Suppressor macrophage treated with lipopolysaccharide for 1 hour (primary cell): ENCODE measurements around the gene PTCD3.

Source experiments
- DNase-seq, 3 donors: peaks; one replicate each; pipeline ENCODE4 v3.0.0-alpha.2; 2020 to 2022

The PTCD3 gene

DNA sequence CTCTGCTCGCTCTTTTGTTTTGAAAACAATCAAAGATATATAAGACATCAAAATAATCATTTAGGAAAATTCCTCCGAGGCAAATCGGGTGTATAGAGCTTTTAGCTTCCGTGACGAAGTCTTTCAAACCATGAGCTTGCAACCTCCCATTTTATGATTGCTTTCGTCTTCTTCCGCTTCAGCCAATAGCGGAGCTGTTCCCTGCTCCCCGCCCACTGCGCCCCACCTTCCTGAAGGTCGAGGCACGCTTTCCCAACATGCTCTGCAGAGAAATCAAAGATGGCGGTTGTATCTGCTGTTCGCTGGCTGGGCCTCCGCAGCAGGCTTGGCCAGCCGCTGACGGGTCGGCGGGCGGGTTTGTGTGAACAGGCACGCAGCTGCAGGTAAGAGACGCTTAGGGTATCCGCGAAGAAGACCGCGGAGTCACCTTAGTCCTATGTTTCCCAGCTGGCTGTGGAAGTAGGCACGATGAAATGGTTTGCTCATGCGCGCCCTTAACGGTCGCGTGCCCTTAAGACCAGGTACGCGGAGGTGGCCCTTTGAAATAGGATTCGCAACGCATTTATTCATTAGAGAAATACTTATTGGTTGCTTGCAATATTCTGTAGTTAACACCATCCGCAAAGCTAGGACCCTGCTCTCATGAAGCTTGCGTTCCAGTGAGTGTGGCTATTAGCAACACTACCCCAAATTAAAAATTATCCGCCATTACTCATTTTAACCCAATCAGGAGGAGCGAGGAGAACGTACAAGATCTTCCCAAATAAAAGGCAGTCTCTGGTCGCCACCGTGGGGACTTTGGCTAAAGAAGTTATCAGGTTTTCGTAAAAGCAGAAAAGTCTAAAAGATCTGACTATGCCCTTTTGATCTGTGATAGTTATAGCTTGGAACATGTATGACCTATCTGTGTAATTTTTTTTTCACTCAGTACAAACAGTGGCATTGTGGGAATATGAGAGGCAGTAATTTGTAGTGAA lies at the start of gene PTCD3:
PTCD3 (plus strand) TSS at position 267 of the 977 bp plus-strand sequence; CDS start at position 280, 13 bp downstream.
- DNase-seq: peak; percentile 97 to 98 (median 98)

DNA sequence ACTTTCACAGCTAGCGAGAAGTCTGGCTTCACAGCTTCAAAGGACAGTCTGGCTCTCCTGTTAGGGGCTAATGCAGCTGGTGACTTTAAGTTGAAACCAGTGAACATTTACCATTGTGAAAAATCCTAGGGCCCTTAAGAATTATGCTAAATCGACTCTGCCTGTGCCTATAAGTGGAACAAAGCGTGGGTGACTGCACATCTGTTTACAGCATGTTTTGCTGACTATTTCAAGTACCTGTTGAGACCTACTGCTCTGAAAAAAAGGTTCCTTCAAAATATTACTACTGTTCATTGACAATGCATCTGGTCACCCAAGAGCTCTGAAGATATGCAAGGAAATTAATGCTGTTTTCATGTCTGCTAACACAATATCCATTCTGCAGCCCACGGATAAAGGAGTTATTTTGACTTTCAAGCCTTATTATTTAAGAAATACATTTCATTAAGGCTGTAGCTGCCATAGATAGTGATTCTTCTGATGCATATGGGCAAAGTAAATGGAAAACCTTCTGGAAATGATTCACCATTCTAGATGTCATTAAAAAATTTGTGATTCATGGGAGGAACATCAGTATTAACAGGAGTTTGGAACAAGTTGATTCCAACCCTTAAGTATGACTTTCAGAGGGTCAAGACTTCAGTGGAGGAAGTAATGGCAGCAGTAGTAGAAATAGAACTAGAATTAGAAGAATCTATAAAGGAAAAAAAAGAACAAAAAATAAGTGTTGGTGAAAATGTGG lies 49.3 kb upstream of the PTCD3 start:
- DNase-seq: no peak

DNA sequence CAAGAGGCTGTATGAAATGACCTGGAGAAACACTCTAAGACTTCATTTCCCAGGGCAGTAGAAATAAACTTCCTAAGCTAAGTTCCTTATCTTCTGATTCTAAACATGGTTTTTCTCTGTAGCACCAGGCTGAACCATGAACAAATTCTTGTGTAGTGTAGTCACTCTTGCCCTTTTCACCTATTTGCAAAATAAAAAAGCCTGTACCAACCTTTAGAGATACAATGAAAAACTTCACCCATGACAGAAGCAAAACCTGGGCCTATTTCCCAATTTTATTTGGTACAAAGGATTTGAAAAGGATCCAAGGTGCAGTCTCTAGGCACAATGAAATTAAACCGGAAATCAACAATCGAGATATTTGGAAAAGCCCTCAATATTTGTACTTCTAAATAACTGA lies 44.0 kb upstream of the PTCD3 start:
- DNase-seq: no peak

DNA sequence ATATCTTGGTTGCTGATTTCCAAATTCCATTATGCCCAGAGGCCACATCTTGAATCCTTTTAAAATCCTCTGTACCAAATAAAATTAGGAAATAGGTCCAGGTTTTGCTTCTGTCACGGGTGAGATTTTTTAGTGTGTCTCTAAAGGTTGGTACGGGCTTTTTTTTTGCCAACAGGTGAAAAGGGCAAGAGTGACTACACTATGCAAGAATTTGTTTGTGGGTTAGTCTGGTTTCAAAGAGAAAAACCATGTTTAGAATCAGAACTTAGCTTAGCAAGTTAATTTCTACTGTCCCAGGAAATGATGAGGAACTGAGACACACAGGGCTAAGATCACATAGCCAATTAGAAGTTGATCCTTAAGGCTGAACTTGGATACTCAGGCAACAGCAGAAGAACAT lies 42.0 kb upstream of the PTCD3 start:
- DNase-seq: no peak

DNA sequence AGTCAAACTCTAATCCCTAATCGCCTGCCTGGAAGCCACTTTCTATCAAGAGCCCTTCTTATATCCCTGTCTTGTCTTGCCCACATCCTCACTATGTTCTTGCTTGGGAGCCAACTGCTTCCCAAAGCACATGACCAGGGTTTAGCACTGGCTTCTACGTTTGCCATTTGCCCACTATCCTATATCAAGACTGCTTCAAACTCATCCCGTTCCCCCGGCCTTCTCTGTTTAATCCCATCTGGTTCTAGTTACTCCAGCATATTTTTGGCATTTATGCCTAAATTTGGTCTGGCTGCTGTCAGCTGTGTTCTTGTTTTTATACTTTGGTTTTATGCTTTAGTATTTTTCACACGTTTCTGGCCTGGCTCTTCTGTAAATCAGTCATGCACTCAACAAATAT lies 40.5 kb upstream of the PTCD3 start:
- no peak for DNase-seq

DNA sequence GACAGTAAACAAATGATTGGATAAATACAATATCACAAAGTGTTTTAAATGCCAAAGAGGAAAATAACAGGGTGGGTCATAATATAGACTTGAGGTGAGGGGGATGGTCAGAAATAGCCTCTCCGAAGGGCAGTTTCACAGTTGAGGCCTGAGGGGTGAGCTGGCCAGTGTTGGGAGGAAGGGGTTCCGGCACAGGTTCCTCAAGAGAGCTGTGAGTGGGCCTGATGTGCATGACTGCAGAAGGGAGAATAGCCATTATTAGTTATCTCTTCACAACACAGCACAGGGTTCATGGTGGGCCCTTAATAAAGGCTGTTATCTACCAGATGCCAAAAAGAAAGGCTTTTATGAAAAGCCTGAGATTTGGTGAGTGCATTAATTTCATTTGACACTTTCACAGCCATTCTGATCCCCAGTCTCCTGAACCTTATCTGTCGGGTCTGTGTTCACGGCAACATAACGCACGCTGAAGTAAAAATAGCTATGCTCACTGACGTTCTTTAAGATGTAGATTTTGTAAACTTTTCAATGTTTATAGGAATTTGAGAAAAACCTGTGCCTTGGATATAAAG lies 39.9 kb upstream of the PTCD3 start:
- no peak for DNase-seq

DNA sequence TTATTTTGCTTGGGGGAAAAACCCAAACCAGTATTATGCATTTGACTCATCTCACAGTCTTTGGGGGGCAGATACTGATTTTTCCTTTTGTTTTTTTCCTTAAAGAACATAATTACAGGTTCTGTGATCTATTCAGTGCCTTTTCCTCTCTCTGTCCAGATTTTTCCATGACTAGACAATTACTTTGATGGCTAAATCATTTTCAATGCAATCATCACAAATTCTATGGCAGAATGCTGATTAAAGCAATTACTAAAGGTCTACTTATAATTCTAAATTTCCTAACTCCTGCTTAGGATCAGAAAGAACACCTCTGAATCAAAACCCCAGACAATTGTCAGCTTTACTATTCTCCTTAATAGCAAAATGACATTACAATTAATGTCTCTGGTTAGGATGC lies 39.1 kb upstream of the PTCD3 start:
- DNase-seq: no peak

DNA sequence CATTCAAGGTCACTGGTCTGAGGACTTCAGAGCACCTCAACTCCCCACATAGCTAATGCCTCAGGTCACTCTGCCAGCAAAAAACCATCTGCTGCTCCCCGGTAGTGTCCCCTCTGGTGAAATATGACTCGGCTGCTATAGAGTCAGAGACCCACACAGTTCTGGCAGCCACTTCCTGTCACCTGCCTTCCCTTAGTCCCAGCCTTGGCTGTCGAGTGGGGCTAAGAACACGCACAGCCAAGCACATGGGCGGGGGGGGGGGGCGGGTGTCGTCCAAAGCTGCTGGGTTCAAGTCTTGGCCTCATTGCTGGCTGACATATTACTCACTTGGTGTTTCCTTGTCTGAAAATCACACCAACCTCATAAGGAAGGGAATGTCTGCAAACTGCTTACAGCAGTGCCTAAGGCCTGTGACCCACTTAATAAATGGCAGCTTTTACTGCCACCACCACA lies 37.9 kb upstream of the PTCD3 start:
- peak; percentile 13 to 29 (median 28) for DNase-seq

DNA sequence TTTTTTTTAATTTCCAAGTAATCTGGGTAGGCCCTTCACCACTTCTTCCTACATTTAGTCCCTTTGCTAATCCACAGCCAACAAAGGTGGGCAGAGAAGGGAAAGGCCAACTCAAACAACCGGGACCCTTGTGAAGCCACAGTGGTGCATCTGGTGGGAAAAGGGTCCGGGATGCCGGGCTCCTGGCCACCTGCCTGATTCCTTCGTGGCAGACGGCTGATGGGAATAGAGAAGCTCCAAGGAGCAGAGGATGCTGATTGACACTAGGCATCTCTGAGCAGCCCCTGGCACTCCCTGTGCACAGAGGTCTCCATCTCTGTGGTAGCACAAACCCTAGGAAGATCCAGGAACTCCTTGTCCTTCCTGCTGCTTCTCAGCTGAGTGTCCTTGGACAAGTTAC lies 37.4 kb upstream of the PTCD3 start:
- DNase-seq: no peak

DNA sequence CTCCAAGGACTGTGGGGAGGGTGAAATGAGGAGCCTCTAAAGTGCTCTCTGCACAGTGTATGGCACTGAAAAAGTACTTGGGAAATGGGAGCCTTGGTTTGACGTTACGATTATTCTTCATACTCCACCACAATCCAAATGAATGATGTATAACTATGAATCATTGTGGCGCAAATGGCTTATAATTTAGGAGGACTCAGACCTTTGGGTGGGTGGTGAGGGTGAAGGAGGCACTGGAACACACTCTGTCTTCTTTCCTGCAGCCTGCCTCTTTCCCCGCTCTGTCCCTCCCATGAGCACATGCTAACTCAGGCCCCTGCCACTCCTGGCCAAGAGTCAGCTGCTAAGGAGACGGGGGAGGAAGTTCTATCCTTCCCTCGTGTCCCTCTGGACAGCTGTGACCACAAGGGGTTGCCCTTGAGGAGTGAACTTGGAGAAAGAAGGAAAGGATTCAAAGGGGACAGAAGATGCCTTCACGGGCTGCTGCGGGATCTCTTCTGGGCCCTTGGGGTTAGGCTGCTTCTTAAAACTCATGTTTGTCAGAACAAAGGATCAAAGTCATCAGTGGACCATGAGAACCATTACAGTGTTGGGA lies 36.8 kb upstream of the PTCD3 start:
- peak; percentile 8 to 32 (median 29) for DNase-seq

DNA sequence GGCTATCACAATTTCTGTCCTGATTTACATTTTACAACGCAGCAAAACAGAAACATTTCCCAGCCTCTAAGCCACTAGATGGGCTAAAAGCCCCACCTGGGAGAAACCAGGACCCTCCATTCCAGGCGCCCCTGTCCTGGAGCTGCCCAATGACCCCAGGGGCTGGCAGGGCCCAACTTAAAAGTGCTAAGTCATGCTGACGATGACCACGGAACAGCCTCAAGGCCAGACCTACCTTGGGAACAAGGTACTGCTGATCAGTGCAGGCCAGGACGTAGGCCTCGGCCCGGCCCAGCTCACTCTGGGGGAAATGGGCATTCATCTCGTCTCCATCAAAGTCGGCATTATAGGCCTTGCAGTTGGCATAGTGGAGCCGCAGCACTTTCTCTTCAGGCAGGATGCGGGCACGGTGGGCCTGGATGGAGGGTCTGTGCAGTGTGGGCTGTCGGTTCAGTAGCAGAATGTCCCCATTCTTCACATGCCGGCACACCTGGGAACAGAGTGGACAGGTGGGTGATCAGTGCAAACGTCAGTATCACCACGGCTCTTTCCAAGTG lies 36.2 kb upstream of the PTCD3 start:
- no peak for DNase-seq

DNA sequence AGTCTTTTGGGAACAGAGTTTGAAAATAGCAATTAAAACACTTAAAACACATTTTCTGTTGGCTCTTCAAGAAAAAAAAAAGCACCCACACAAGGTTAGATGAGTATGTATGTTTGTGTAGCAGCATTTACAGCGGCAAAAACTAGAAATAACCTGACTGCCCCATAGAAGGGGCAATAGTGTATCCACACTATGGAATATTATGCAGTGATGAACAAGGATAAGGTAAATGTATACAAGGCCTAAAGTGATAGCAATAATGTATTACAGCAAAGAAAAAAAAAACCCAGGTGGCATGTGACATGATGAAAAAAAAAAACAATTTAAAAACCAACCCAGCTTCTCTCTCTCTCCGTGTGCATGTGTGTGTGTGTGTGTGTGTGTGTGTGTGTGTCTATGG lies 35.2 kb upstream of the PTCD3 start:
- DNase-seq: no peak

DNA sequence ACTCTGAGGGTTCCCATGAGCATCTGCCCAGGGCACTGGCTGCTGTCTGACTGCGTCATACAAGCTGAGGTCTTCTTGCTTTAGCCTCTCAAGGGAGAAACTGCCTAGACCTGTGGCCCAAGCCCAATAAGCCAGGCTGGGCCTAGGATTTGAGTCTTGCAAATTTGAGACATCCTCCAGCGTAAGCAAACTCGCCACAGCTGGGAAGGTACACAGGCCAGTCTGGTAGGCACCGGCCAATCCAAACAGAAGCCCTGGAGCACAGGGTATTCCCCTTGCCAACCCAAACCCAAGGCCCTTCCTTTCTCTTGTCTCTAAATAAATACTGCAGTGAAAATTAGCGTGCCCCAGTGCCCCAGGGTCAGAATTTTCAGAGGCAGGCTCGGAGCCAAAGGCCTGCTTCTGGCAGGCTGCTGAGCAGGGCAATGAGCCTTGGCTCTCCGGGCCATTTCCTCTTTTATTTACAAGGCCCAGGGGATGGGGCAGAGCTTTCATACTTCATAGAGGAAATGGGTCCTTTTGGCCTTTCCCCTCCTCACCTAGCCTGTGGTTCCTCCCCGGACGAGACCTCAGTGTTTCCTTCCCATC lies 33.7 kb upstream of the PTCD3 start:
- DNase-seq: peak; percentile 57 to 69 (median 60)

DNA sequence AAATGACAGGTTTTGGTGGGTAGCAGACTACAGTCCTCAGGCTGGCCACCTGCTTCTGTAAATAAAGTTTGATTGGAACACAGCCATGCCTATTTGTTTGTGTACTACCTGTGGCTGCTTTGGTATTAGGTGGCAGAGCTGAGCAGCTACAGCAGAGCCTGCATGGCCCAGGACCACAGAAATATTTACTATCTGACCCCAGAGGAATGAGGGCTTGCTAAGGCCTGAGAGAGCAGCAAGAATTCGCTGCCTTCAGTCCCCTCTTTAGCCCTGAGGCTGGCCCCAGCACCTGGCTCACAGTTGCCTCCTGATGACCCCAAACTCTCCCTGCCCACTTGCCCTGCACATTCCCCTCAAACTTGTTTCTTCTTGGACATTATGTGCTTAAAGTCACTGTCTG lies 32.8 kb upstream of the PTCD3 start:
- DNase-seq: no peak

DNA sequence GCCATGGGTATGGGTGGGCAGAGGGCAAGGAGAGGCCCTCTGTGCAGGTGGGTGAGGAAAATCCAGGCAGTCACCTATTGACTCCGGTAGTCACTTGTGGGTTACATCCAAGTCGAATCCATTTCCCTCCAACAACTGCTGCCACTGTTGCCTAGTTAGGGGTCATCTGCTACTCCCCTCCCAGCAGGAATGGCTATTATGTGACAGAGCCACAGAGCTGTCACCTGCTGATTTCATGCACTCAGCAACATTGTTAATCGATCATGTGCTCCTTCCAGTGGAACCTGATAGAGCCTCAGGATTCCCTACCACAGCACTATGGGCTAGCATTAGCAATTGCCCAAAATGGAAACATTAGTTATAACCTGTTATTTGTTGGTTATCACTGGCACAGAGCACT lies 31.8 kb upstream of the PTCD3 start:
- DNase-seq: no peak

DNA sequence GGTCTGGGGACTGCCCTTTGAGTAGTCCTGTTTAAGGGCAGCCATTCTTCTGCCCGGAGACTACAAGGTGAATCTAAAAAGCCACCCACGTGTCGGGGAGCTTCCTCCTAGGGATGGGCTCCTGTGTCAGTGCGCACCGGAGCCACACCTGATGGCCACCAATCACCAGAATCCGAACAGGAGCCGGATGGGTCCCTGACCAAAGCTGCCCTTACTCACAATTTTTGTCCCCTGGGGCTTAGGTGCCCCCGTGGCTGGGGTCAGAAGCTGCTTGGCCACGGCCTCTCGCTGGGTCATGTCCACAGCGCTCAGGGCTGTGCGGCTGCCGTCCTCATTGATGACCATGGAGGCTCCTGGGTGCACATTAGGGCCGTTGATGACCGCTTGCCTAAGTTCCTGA lies 31.2 kb upstream of the PTCD3 start:
- no peak for DNase-seq

DNA sequence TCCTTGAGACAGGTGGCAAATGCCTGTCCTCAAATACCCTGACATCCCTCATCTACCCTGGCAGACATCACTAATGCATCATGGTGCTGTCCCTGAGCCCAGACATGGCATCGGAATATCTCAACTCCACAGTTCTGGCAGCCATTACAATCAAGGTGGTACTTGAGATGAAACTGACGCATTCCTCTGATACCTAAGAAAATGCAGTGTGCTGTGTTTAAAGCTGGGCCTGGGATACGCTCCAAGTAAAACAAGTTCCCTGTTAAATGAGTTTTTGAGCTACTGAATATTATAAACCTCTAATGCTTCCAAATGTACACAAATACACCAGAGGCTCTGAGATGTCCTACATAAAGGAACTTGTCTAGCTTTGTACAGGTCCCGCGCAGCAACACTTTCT lies 30.1 kb upstream of the PTCD3 start:
- no peak for DNase-seq

DNA sequence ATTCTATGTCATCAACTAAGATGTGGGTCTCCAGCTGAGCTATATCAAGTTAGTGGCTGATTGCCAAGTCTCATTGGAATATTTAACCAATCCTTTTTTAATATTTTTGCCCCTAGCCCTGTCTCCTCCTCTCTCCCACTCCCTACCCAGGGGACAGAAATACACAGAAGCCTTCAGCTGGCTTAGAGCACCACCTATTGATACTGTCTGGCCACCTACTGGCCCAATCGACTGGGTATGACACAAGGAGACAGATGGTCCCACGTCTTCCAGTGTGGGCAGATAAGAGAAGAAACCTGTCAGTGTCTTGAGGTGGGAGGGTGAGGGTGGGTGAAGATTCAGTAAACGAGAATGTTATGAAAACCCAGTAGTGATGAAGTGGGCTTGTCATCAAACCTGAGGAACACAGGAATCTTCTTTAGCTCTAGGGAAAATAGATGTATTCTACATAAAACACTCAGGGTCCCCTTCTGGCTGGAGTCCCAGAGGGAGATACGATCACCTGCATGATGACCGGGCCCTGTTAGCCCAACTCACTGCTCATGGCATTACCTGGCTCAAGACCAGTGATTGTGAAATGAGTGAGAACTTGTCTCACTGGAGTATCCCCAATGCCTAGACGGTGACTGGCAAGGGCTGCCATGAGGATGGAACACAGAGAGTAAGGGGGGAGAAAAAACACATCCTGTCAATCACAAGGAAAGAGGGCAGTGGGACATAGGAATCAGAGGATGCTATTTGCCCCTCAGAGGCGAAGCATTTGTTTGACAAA lies 27.1 kb upstream of the PTCD3 start:
- peak; percentile 66 to 76 (median 71) for DNase-seq

DNA sequence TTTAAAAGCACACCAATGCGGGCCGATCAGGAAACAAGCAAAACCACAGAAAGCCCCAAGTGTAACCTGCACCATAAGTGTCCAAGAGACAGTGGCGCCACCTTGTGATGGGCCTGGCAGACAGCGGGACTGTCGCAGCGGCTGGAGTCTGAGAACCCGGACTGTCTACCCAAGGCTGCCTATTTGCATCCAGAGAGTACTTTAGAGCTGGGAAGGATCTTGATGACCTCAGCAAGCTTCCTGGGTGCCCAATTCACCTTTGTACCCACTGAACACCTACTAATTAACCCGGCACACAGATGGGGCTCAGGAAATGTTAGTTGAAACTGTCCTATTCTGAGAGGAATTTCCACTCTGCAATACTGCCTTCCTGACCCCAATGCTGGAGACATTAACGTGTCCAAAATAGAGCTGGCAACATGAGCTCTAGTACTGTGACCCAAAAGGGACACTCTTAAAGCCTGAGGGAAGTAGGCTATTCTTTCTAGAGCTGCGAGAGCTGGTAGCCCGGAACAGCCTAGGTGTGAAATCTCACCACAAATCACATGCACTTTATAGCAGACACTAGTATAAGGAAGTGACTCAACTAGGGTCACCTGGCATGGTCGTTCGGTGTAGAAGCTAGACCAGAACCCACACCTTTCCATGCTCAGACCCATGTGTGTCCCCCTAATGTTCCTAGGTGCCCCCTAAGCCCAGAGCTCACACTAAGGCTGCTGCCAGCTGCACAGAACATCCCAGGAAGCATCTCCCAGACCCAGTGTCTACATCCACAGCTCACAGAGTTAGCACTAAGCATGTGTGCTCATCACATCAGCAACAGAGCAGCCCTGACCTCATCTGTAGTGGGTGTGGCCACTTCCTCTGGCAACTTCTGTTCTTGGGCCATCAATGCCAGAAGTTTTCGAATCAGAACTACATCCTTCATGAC lies 25.8 kb upstream of the PTCD3 start:
- DNase-seq: peak; percentile 84 to 90 (median 85)

DNA sequence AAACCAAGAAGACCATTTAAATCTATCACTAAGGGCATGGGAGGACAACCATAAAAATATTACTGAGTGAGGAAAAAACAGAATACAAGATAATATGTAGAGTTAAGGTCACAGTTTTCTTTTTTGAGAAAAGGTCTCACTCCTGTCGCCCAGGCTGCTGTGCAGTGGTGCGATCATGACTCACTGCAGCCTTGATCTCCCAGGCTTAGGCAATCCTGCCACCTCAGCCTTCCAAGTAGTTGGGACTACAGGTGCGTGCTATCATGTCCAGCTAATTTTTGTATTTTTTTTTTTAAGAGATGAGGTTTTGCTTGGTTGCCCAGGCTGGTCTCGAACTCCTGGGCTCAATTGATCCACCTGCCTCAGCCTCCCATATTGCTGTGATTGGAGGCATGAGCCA lies 24.3 kb upstream of the PTCD3 start:
- DNase-seq: no peak
